ENCODE measurements around the gene VGLL4.

DNA sequence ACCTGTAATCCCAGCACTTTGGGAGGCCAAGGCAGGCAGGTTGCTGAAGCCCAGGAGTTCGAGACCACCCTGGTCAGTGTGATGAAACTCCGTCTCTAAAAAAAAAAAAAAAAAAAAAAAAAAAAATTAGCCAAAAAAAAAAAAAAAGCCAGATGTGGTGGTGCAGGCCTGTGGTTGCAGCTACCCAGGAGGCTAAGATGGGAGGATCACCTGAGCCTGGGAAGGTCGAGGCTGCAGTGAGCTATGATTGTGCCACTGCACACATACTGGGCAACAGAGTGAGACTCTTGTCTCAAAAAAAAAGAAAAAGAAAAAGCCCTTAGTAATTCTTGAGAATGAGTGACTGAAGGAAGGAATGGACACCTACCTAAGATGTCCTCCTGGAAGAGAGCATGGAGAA lies 105.1 kb downstream of the VGLL4 start:
- TF ChIP-seq CTCF (IDR thresholded peaks at IDR 0.05) (no peak), POLR2A (IDR thresholded peaks at IDR 0.05; ENCODE audit: low read length) (no peak), MAZ (IDR thresholded peaks at IDR 0.05; ENCODE audit: borderline replicate concordance, low read depth, low read length) (no peak), USF2 (IDR thresholded peaks at IDR 0.05) (no peak), CEBPB (IDR thresholded peaks at IDR 0.05) (no peak), RCOR1 (IDR thresholded peaks at IDR 0.05; ENCODE audit: low read depth, low read length) (no peak), ZC3H11A (IDR thresholded peaks at IDR 0.05) (no peak), EHF (CRISPR knock-in tag; IDR thresholded peaks at IDR 0.05) (no peak), NR3C1 (IDR thresholded peaks at IDR 0.05) (no peak), MYC (IDR thresholded peaks at IDR 0.05; ENCODE audit: borderline replicate concordance, low read length) (no peak), JUN (IDR thresholded peaks at IDR 0.05) (no peak)
- TF ChIP-seq, protein P1, sequence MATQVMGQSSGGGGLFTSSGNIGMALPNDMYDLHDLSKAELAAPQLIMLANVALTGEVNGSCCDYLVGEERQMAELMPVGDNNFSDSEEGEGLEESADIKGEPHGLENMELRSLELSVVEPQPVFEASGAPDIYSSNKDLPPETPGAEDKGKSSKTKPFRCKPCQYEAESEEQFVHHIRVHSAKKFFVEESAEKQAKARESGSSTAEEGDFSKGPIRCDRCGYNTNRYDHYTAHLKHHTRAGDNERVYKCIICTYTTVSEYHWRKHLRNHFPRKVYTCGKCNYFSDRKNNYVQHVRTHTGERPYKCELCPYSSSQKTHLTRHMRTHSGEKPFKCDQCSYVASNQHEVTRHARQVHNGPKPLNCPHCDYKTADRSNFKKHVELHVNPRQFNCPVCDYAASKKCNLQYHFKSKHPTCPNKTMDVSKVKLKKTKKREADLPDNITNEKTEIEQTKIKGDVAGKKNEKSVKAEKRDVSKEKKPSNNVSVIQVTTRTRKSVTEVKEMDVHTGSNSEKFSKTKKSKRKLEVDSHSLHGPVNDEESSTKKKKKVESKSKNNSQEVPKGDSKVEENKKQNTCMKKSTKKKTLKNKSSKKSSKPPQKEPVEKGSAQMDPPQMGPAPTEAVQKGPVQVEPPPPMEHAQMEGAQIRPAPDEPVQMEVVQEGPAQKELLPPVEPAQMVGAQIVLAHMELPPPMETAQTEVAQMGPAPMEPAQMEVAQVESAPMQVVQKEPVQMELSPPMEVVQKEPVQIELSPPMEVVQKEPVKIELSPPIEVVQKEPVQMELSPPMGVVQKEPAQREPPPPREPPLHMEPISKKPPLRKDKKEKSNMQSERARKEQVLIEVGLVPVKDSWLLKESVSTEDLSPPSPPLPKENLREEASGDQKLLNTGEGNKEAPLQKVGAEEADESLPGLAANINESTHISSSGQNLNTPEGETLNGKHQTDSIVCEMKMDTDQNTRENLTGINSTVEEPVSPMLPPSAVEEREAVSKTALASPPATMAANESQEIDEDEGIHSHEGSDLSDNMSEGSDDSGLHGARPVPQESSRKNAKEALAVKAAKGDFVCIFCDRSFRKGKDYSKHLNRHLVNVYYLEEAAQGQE (IDR thresholded peaks at IDR 0.05), result no peak

Data from A549 (cell line).